ENCODE results near the gene AK8. TPM values are rescaled to one million over a fixed set of nuclear protein-coding genes. Genes with fewer than 3 reads are reported as not detected.

Gene AK8
- total RNA-seq, 1 experiment from 2014 or later: 0.88 TPM

DNA sequence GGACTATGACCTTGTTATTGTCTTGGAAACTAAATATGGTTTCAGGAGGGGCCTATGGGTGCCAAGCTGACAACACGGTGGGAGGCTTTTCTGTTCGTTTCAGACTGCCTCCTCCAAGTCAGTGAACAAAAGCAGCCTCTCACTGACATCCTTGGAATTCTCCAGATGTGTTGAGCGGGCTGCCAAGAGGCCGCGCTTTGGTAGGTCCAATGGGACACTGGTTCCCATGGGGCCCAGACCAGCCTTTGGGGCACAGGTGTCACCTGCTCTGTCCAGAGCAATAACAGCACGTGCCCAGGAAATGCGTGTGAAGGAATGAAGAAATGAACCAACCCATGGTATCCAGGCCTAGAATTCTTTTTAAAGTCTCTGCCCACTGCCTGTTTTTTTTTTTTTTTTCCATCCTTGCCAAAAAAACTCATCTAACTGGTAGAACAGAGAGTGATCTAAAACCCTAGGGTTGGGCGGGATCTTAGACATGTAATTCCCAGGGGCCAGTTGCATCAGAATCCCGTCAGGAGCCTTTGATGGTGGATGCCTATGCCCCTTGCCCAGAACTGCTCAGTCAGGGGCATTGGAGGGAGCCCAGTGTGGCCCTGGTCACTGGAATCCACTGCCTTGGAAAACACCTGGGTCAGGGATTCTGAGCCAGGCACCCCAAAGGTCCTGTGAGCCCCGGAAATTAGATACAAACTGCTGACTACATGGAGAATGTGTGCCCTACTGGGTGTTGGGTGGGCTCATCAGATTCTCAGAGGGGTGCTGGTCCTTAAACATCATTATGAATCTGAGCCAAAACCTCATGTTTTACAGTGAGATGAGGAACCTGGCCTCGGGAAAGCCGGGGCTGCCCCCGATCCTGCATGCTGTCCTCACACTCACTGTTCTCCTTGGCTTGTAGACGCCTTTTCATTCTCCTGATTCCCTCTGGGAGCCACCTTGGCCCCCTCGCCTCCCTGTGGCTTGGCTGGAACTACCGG lies 147.7 kb downstream of the AK8 start:
- no peaks in the 10 kb centered on the region for H3K36me3 Mint-ChIP-seq (ENCODE audit: insufficient read depth, unreplicated experiment)

DNA sequence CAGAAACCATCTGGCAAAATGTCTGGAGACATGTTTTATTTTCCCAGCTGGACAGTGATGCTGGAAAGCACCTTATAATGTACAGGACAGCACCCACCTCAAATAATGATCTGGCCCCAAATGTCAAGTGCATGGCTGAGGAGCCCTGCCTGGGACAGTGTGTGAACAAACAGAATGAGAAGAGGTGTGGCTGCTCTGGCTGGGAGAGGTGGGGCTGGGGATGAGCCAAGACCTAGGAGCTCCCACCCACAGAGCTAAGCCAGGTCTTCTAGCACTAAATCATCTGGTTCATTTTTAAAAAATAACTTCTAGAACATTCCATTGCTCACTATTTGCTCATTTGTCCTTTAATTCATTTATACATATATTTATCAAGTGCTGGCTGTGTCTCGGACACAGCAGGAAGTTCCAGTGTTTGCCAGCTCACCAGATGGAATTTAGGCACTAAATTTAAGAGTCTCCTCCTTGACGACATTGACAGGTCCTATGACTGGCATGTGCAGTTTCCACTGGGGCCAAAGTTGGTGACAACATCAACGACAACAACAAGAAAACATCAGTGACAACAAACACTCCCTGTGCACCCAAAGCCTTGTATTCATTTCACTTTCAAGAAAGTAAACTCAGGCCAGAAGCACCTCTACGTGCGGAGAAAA lies 148.7 kb downstream of the AK8 start:
- Histone ChIP-seq H3K4me3 (ENCODE audit: low read depth, low read length) (no peak overlapping the region), H3K36me3 (ENCODE audit: control insufficient read depth, insufficient read depth, low read length) (no peaks in the 10 kb centered on the region), H3K27me3 (replicated peaks; ENCODE audit: control insufficient read depth, insufficient read depth, low read length) (no peaks in the 10 kb centered on the region), H3K4me1 (no peaks in the 10 kb centered on the region), H3K9me3 (no peaks in the 10 kb centered on the region)
- DNase-seq: no peak
- H3K9me3 Mint-ChIP-seq (ENCODE audit: unreplicated experiment): no peaks in the 10 kb centered on the region
- no peaks in the 10 kb centered on the region for H3K36me3 Mint-ChIP-seq (ENCODE audit: insufficient read depth, unreplicated experiment)
- no peak for TF ChIP-seq CTCF (IDR thresholded peaks at IDR 0.05; ENCODE audit: insufficient read depth in 1 of 2, low read depth in 1 of 2, low read length in 1 of 2, severe bottlenecking in 1 of 2, unreplicated experiment in 1 of 2)
- ChIA-PET POLR2A (no interaction called here), CTCF (no interaction called here)
- H3K4me3 Mint-ChIP-seq (ENCODE audit: unreplicated experiment): no peak overlapping the region
- H3K4me1 Mint-ChIP-seq (ENCODE audit: low read depth, unreplicated experiment): peaks cover 8% of the 10 kb centered on the region
- no TSS peak for BruUV-seq (replicated peaks)
- H3K27me3 Mint-ChIP-seq (ENCODE audit: insufficient read depth, unreplicated experiment): no peaks in the 10 kb centered on the region
- intact Hi-C loops (cut with micrococcal nuclease; ENCODE audit: unreplicated experiment): no loop called here
- H3K27ac Mint-ChIP-seq (ENCODE audit: unreplicated experiment): peak overlapping the region; percentile 39

More for the DNA sequence above, 147.7 kb downstream of the AK8 start:
- CTCF ChIA-PET: no interaction called here
- Mint-ChIP-seq H3K4me1 (ENCODE audit: low read depth, unreplicated experiment) (peaks cover 8% of the 10 kb centered on the region), H3K4me3 (ENCODE audit: unreplicated experiment) (no peak overlapping the region), H3K27me3 (ENCODE audit: insufficient read depth, unreplicated experiment) (no peaks in the 10 kb centered on the region), H3K27ac (ENCODE audit: unreplicated experiment) (peak overlapping the region; percentile 55), H3K9me3 (ENCODE audit: unreplicated experiment) (no peaks in the 10 kb centered on the region)
- TSS peak; percentile 65 for BruUV-seq (replicated peaks)
- POLR2A ChIA-PET: no interaction called here
- H3K4me1 ChIP-seq: no peaks in the 10 kb centered on the region
- no peaks in the 10 kb centered on the region for H3K9me3 ChIP-seq
- intact Hi-C loops (cut with micrococcal nuclease; ENCODE audit: unreplicated experiment): no loop called here
- H3K4me3 ChIP-seq (ENCODE audit: low read depth, low read length): no peak overlapping the region
- H3K27me3 ChIP-seq (replicated peaks; ENCODE audit: control insufficient read depth, insufficient read depth, low read length): no peaks in the 10 kb centered on the region
- DNase-seq: peak in 1 of 2 experiments; percentile 20
- no peak for TF ChIP-seq CTCF (IDR thresholded peaks at IDR 0.05; ENCODE audit: insufficient read depth in 1 of 2, low read depth in 1 of 2, low read length in 1 of 2, severe bottlenecking in 1 of 2, unreplicated experiment in 1 of 2)
- H3K36me3 ChIP-seq (ENCODE audit: control insufficient read depth, insufficient read depth, low read length): no peaks in the 10 kb centered on the region

- no peaks in the 10 kb centered on the region for H3K36me3 Mint-ChIP-seq (ENCODE audit: insufficient read depth, unreplicated experiment)
- no peaks in the 10 kb centered on the region for H3K36me3 ChIP-seq (ENCODE audit: control insufficient read depth, insufficient read depth, low read length)
- no TSS peak for BruUV-seq (replicated peaks)
- no peaks in the 10 kb centered on the region for H3K27me3 ChIP-seq (replicated peaks; ENCODE audit: control insufficient read depth, insufficient read depth, low read length)
- TF ChIP-seq CTCF (IDR thresholded peaks at IDR 0.05; ENCODE audit: insufficient read depth in 1 of 2, low read depth in 1 of 2, low read length in 1 of 2, severe bottlenecking in 1 of 2, unreplicated experiment in 1 of 2): no peak
- H3K4me1 ChIP-seq: no peaks in the 10 kb centered on the region
- ChIA-PET CTCF (no interaction called here), POLR2A (no interaction called here)
- H3K4me1 Mint-ChIP-seq (ENCODE audit: low read depth, unreplicated experiment): peaks cover 8% of the 10 kb centered on the region
- H3K27ac Mint-ChIP-seq (ENCODE audit: unreplicated experiment): no peak overlapping the region
- no peak for DNase-seq
- no peaks in the 10 kb centered on the region for H3K9me3 Mint-ChIP-seq (ENCODE audit: unreplicated experiment)
- intact Hi-C loops (cut with micrococcal nuclease; ENCODE audit: unreplicated experiment): no loop called here
- H3K4me3 ChIP-seq (ENCODE audit: low read depth, low read length): no peak overlapping the region
- no peak overlapping the region for H3K4me3 Mint-ChIP-seq (ENCODE audit: unreplicated experiment)
- no peaks in the 10 kb centered on the region for H3K9me3 ChIP-seq
- H3K27me3 Mint-ChIP-seq (ENCODE audit: insufficient read depth, unreplicated experiment): no peaks in the 10 kb centered on the region
Measured at GRCh38 chr9:132728497-132728896, 149.6 kb downstream of the AK8 start.

All from Caco-2 (cell line).